Gastroesophageal sphincter (tissue), 4 donors: ENCODE data around the gene CFAP97. TPM values are rescaled to one million over a fixed set of nuclear protein-coding genes. Genes with fewer than 3 reads are reported as not detected.

ENCODE experiments used
- ATAC-seq: fragments of 150-250 bp; one replicate; pipeline ENCODE4 v1.9.1; 2016; ENCODE audit warnings: mild to moderate bottlenecking, moderate library complexity
- H3K27ac ChIP-seq, 4 donors: fragments of 200-600 bp; sonication (generic) in 3 of 4; 1 replicate in 3 of 4; 2 replicates in 1 of 4; pipeline ENCODE4 v1.5.1; 2016 to 2019
- H3K27me3 ChIP-seq: fragments of 200-600 bp; sonication (generic); one replicate; pipeline ENCODE4 v1.5.1; 2019
- H3K36me3 ChIP-seq, 2 donors: fragments of 200-600 bp; sonication (generic); one replicate each; pipeline ENCODE4 v1.5.1; 2019; ENCODE audit warnings: control low read depth in 1 of 2
- H3K4me1 ChIP-seq, 3 donors: fragments of 200-600 bp; sonication (generic); 1 replicate in 2 of 3; 2 replicates in 1 of 3; pipeline ENCODE4 v1.5.1; 2016 to 2019; ENCODE audit warnings: control low read depth in 2 of 3
- H3K4me3 ChIP-seq, 2 donors: fragments of 200-600 bp; sonication (generic); one replicate each; pipeline ENCODE4 v1.5.1; 2019; ENCODE audit warnings: mild to moderate bottlenecking in 1 of 2, moderate library complexity in 1 of 2
- H3K9me3 ChIP-seq, 3 donors: fragments of 200-600 bp; sonication (generic); one replicate each; pipeline ENCODE4 v1.5.1; 2017 to 2019; ENCODE audit warnings: control low read depth in 2 of 3
- EP300 ChIP-seq: sonication (generic); formaldehyde crosslinking; IDR thresholded peaks from one replicate; pipeline ENCODE4 v1.6.1; 2017; ENCODE audit warnings: antibody characterized with exemption, mild to moderate bottlenecking
- POLR2A ChIP-seq, 2 donors: fragments of 450-650 bp; IDR thresholded peaks; one replicate each; pipeline ENCODE4 v1.6.1; 2017; ENCODE audit warnings: antibody characterized with exemption in 2 of 2, mild to moderate bottlenecking in 2 of 2, moderate library complexity in 1 of 2
- POLR2AphosphoS5 ChIP-seq: sonication (generic); formaldehyde crosslinking; IDR thresholded peaks from one replicate; pipeline ENCODE4 v1.6.1; 2017; ENCODE audit warnings: antibody characterized with exemption
- WGBS, 2 donors: methylation state at CpG; one replicate each; pipeline ENCODE4 v1.1.5; 2018; ENCODE audit warnings: low coverage in 1 of 2; 5-methylcytosine and 5-hydroxymethylcytosine counted together
- total RNA-seq, 4 donors: library from RNA; depleted of rRNA; stranded (reverse); fragments of >200 nt; gene quantifications; one replicate each; pipeline ENCODE4 v1.1.0, GENCODE V29; 2016
- TF ChIP-seq, protein P1 (sequence below), 4 experiments: fragments of 200-600 bp in 2 of 4; fragments of 450-650 bp in 2 of 4; sonication (generic) in 1 of 4; IDR thresholded peaks; one replicate each; pipeline ENCODE4 v1.5.1; 2017 to 2019; ENCODE audit warnings: antibody characterized with exemption in 4 of 4, mild to moderate bottlenecking in 2 of 4, moderate library complexity in 2 of 4

Gene CFAP97
- total RNA-seq, 4 donors from 2014 or later = 36.5 to 47.9 (median 42.8) TPM

DNA sequence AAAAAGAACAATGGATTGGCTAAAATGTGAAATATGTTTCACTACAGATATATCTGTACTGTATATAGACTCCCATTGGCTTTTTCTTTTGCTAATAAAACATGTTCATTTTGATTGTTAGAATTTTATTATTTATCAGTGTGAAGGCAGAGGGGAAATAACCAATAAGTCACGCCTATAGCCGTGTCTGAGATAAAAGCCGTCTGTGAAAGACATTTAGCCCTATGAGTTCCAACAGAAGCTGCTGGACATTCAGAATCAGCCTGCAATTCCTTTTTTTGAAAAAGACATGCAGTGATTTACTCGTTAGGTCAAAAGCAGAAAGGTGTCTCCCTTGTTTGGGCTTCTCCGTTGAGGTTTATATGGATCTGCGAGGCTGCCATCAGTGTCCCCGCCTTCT is 84.9 kb downstream of the CFAP97 start:
- no peak overlapping the region for H3K4me3 ChIP-seq
- TF ChIP-seq EP300 (no peak), POLR2AphosphoS5 (no peak), POLR2A (IDR thresholded peaks at IDR 0.05) (no peak)
- TF ChIP-seq, protein P1, sequence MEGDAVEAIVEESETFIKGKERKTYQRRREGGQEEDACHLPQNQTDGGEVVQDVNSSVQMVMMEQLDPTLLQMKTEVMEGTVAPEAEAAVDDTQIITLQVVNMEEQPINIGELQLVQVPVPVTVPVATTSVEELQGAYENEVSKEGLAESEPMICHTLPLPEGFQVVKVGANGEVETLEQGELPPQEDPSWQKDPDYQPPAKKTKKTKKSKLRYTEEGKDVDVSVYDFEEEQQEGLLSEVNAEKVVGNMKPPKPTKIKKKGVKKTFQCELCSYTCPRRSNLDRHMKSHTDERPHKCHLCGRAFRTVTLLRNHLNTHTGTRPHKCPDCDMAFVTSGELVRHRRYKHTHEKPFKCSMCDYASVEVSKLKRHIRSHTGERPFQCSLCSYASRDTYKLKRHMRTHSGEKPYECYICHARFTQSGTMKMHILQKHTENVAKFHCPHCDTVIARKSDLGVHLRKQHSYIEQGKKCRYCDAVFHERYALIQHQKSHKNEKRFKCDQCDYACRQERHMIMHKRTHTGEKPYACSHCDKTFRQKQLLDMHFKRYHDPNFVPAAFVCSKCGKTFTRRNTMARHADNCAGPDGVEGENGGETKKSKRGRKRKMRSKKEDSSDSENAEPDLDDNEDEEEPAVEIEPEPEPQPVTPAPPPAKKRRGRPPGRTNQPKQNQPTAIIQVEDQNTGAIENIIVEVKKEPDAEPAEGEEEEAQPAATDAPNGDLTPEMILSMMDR (IDR thresholded peaks at IDR 0.05) = no peak
- no peaks in the 10 kb centered on the region for H3K36me3 ChIP-seq
- no peak overlapping the region for H3K27ac ChIP-seq
- peaks cover 0 to 8% (median 3%) of the 10 kb centered on the region in 3 donors for H3K4me1 ChIP-seq
- H3K9me3 ChIP-seq = no peaks in the 10 kb centered on the region
- H3K27me3 ChIP-seq = no peaks in the 10 kb centered on the region
- no peak for ATAC-seq
- 90 to 93% methylated on average over 7 of the region's 7 CpGs for WGBS, 2 donors

DNA sequence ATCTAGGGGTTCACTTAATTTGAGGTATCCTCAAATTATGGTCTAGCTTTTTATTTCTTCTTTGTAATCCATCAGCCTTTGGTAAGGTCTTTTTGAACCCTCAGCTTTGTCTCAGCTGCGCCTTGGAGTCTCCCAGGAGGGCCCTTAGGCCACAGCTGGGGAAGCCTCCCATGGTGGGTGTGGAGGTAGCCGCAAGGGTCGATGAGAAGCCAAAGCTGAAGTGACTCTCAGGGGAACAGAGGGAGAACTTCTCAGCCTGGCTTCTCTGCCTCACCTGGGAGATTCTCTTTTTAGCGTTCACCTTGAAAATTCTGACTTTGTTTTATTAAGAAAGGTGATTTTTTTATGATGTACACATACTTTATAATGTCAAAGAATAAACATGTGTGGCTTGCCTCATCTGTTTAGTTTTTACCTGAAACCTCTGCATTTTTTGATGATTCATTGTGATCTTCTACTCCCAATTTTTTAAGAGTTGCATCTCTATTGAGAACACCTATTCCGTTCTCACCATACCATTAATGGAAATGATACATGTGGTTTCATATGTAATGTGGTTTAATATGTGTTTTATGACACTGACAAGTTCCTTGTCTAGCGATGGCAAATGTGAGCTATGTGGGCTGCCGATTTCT is 86.4 kb downstream of the CFAP97 start:
- no peaks in the 10 kb centered on the region for H3K9me3 ChIP-seq
- H3K27ac ChIP-seq = no peak overlapping the region
- H3K27me3 ChIP-seq = no peaks in the 10 kb centered on the region
- 87 to 88% methylated on average over 7 of the region's 7 CpGs for WGBS, 2 donors
- no peaks in the 10 kb centered on the region for H3K36me3 ChIP-seq
- TF ChIP-seq, protein P1 (IDR thresholded peaks at IDR 0.05) = no peak
- TF ChIP-seq POLR2A (IDR thresholded peaks at IDR 0.05) (no peak), EP300 (no peak), POLR2AphosphoS5 (no peak)
- ATAC-seq = no peak
- H3K4me1 ChIP-seq = peaks cover 0 to 19% (median 10%) of the 10 kb centered on the region in 3 donors
- no peak overlapping the region for H3K4me3 ChIP-seq

DNA sequence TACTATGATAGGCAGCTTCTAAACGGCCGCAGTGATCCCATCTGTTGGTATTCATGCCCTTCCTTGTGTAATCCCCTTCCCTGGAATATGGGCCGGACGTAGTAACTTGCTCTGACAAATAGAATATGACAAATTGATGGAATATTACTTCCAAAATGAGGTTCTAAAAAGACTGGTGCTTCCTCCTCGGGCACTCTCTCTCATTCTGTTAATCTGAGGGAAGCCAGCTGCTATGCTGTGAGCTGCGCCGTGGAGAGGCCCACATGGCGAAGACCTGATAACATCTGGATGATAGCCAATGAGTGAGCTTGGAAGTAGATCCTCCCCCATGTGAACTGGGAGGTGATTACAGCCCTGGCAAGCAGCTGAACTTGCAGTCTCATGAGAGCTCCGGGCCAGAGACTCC is 88.0 kb downstream of the CFAP97 start:
- peak; percentile 46 for ATAC-seq
- 30 to 33% methylated on average over 5 to 8 of the region's 9 CpGs for WGBS, 2 donors
- Histone ChIP-seq H3K27me3 (no peaks in the 10 kb centered on the region), H3K36me3 (no peaks in the 10 kb centered on the region), H3K4me3 (no peak overlapping the region), H3K9me3 (no peaks in the 10 kb centered on the region), H3K27ac (peak overlapping the region in 2 of 4 donors; percentile 8 to 22), H3K4me1 (peaks cover 0 to 32% (median 18%) of the 10 kb centered on the region in 3 donors)
- peak; percentile 19 for TF ChIP-seq POLR2AphosphoS5
- TF ChIP-seq EP300 = no peak

DNA sequence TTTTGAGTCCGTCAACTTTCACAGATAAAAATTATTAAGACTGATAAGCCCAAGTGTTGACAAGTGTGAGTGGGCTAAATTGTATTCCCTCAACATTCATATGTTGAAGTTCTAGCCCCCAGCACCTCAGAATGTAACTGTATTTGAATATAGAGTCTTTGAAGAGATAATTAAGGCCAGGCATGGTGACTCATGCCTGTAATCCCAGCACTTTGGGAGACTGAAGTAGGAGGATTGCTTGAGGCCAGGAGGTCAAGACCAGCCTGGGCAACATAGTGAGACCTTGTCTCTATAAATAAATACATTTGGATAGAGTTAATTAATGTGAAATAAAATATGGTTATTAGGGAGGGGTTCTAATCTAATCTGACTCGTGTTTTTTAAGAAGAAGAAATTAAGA is 90.5 kb downstream of the CFAP97 start:
- ATAC-seq = no peak
- Histone ChIP-seq H3K27ac (peak overlapping the region in 3 of 4 donors; percentile 71 to 79 (median 74)), H3K36me3 (no peaks in the 10 kb centered on the region), H3K27me3 (no peaks in the 10 kb centered on the region), H3K4me3 (no peak overlapping the region), H3K9me3 (no peaks in the 10 kb centered on the region), H3K4me1 (peaks cover 0 to 32% (median 18%) of the 10 kb centered on the region in 3 donors)
- 53 to 88% methylated on average over 2 of the region's 2 CpGs for WGBS, 2 donors
- TF ChIP-seq POLR2A (IDR thresholded peaks at IDR 0.05) (no peak), EP300 (no peak), POLR2AphosphoS5 (no peak)
- TF ChIP-seq, protein P1 (IDR thresholded peaks at IDR 0.05) = no peak

DNA sequence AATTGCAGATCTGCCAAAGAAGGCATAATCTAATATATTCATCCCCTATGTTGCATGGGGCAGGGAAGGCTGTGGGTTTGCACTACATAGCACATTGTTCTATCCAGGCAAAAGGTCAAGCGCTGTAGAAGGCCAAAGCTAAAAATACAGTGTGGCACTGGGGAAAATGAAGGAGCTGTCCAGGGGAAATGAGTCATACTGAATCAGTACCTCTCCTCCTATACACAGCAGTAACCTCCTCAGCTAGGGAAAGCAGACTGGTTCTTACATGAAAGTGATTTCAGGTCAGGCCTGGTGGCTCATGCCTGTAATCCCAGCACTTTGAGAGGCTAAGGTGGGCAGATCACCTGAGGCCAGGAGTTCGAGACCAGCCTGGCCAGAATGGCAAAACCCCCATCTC is 91.7 kb downstream of the CFAP97 start:
- ATAC-seq = peak; percentile 98

More for the DNA sequence above, 91.7 kb downstream of the CFAP97 start:
- H3K4me1 ChIP-seq = peaks cover 0 to 32% (median 18%) of the 10 kb centered on the region in 3 donors
- peak overlapping the region in 3 of 4 donors; percentile 71 to 79 (median 74) for H3K27ac ChIP-seq
- WGBS, 2 donors = 14 to 17% methylated on average over 1 of the region's 2 CpGs
- H3K36me3 ChIP-seq = no peaks in the 10 kb centered on the region
- no peak overlapping the region for H3K4me3 ChIP-seq
- no peaks in the 10 kb centered on the region for H3K27me3 ChIP-seq
- TF ChIP-seq EP300 = no peak
- TF ChIP-seq POLR2A (IDR thresholded peaks at IDR 0.05) = no peak
- peak; percentile 87 for TF ChIP-seq POLR2AphosphoS5
- TF ChIP-seq, protein P1 (IDR thresholded peaks at IDR 0.05) = no peak
- H3K9me3 ChIP-seq = no peaks in the 10 kb centered on the region
